IMR-90 (cell line): ENCODE data around the gene VPS35. TPM values are rescaled to one million over a fixed set of nuclear protein-coding genes. Genes with fewer than 3 reads are reported as not detected.

Experiments used
- ATAC-seq: fragments of 200-7000 bp; cut with Tn5 transposase; 2 replicates; pipeline ENCODE4 v1.9.1; 2020; ENCODE audit warnings: low read depth, mild to moderate bottlenecking, moderate library complexity
- BruUV-seq: library from RNA; stranded (reverse); fragments of 400-500 nt; replicated peaks from 2 replicates; lab custom pipeline; 2021; lab: Mats Ljungman, UMichigan
- CTCF ChIA-PET: fragments of 300-600 bp; formaldehyde crosslinking; extraction: SDS; loops from one replicate; lab custom pipeline; 2021; ENCODE audit warnings: antibody characterized with exemption; lab: Yijun Ruan, JAX
- POLR2A ChIA-PET: fragments of 300-600 bp; sonication (Branson Sonifier 250); formaldehyde crosslinking; loops from one replicate; lab custom pipeline; 2022; ENCODE audit warnings: antibody characterized with exemption; ENCODE audit not compliant: unreplicated experiment; lab: Charles Lee
- DNase-seq: peaks from one replicate; pipeline ENCODE4 v3.0.0; 2013
- H2AFZ ChIP-seq: replicated peaks from 2 replicates; pipeline ENCODE3; 2013; ENCODE audit warnings: low read length, mild to moderate bottlenecking; ENCODE audit not compliant: poor library complexity
- H2AK5ac ChIP-seq: 2 replicates; pipeline ENCODE4 v1.6.1; 2013; ENCODE audit warnings: low read depth, low read length, inconsistent platforms
- H2AK9ac ChIP-seq: replicated peaks from 2 replicates; pipeline ENCODE3; 2013; ENCODE audit warnings: mild to moderate bottlenecking, low read depth, low read length, moderate library complexity; ENCODE audit not compliant: poor library complexity
- H2BK120ac ChIP-seq: 2 replicates; pipeline ENCODE4 v1.6.1; 2013; ENCODE audit warnings: low read depth, low read length, inconsistent platforms
- H2BK15ac ChIP-seq: 3 replicates; pipeline ENCODE4 v1.6.1; 2013; ENCODE audit warnings: low read depth, low read length, inconsistent platforms
- H2BK20ac ChIP-seq: 2 replicates; pipeline ENCODE4 v1.6.1; 2013; ENCODE audit warnings: low read depth, mild to moderate bottlenecking, inconsistent platforms, low read length, moderate library complexity
- H2BK5ac ChIP-seq: 2 replicates; pipeline ENCODE4 v1.6.1; 2013; ENCODE audit warnings: mild to moderate bottlenecking, low read depth, low read length, inconsistent platforms; ENCODE audit not compliant: poor library complexity, severe bottlenecking
- H3K14ac ChIP-seq: replicated peaks from 2 replicates; pipeline ENCODE4 v1.6.1; 2013; ENCODE audit warnings: low read depth, low read length, inconsistent platforms
- H3K18ac ChIP-seq: 2 replicates; pipeline ENCODE4 v1.6.1; 2013; ENCODE audit warnings: low read depth, low read length, control low read depth
- H3K23ac ChIP-seq: 2 replicates; pipeline ENCODE4 v1.6.1; 2013; ENCODE audit warnings: low read depth, low read length, inconsistent platforms
- H3K27ac ChIP-seq: 2 replicates; pipeline ENCODE4 v1.5.1; 2013; ENCODE audit warnings: mild to moderate bottlenecking, control low read depth, low read length; ENCODE audit not compliant: insufficient read depth
- H3K27me3 ChIP-seq: 2 replicates; pipeline ENCODE4 v1.6.1; 2013; ENCODE audit warnings: low read length; ENCODE audit not compliant: control insufficient read depth, insufficient read depth
- H3K36me3 ChIP-seq: 2 replicates; pipeline ENCODE4 v1.6.1; 2013; ENCODE audit warnings: low read length, mixed read lengths; ENCODE audit not compliant: control insufficient read depth, insufficient read depth
- H3K4ac ChIP-seq: 2 replicates; pipeline ENCODE4 v1.6.1; 2013; ENCODE audit warnings: low read depth, low read length, inconsistent platforms
- H3K4me1 ChIP-seq: 2 replicates; pipeline ENCODE4 v1.6.1; 2013; ENCODE audit warnings: low read length, mixed read lengths; ENCODE audit not compliant: control insufficient read depth, insufficient read depth
- H3K4me2 ChIP-seq: 2 replicates; pipeline ENCODE4 v1.6.1; 2013; ENCODE audit warnings: low read depth, mild to moderate bottlenecking, control low read depth, low read length, moderate library complexity
- H3K4me3 ChIP-seq: 2 replicates; pipeline ENCODE4 v1.5.1; 2013; ENCODE audit warnings: low read depth, mild to moderate bottlenecking, control low read depth, low read length, moderate library complexity; ENCODE audit not compliant: insufficient read depth
- H3K56ac ChIP-seq: 2 replicates; pipeline ENCODE4 v1.6.1; 2013; ENCODE audit warnings: low read length, inconsistent platforms; ENCODE audit not compliant: insufficient read depth; ENCODE audit errors: extremely low read depth
- H3K79me1 ChIP-seq, 2 experiments: 2 replicates each; pipeline ENCODE4 v1.6.1; 2013; ENCODE audit warnings: low read length in 2 of 2, inconsistent platforms in 1 of 2, low read depth in 1 of 2
- H3K9ac ChIP-seq: 2 replicates; pipeline ENCODE4 v1.6.1; 2013; ENCODE audit warnings: low read depth, low read length, control low read depth
- H3K9me1 ChIP-seq: 2 replicates; pipeline ENCODE4 v1.6.1; 2013; ENCODE audit warnings: low read length, inconsistent platforms; ENCODE audit not compliant: insufficient read depth
- H3K9me3 ChIP-seq: 2 replicates; pipeline ENCODE4 v1.6.1; 2013; ENCODE audit warnings: low read length; ENCODE audit not compliant: control insufficient read depth, insufficient read depth
- H4K20me1 ChIP-seq: 2 replicates; pipeline ENCODE4 v1.6.1; 2013; ENCODE audit warnings: low read length, inconsistent platforms; ENCODE audit not compliant: insufficient read depth
- H4K5ac ChIP-seq: 2 replicates; pipeline ENCODE4 v1.6.1; 2013; ENCODE audit warnings: mild to moderate bottlenecking, low read depth, low read length, control low read depth
- H4K8ac ChIP-seq, 2 experiments: 2 replicates each; pipeline ENCODE4 v1.6.1; 2013; ENCODE audit warnings: low read depth in 2 of 2, low read length in 2 of 2, control low read depth in 1 of 2, inconsistent platforms in 1 of 2
- H4K91ac ChIP-seq: 2 replicates; pipeline ENCODE4 v1.6.1; 2013; ENCODE audit warnings: low read depth, low read length, inconsistent platforms; ENCODE audit not compliant: insufficient read depth
- BHLHE40 ChIP-seq: fragments of 150-350 bp; IDR thresholded peaks from 2 replicates; pipeline ENCODE4 v1.6.1; 2016; ENCODE audit warnings: mild to moderate bottlenecking, low read depth, low read length
- CHD1 ChIP-seq: IDR thresholded peaks from 2 replicates; pipeline ENCODE4 v1.6.1; 2012; ENCODE audit warnings: low read depth, low read length, improper control_type of control experiment
- FOS ChIP-seq: fragments of 150-350 bp; IDR thresholded peaks from 2 replicates; pipeline ENCODE4 v1.6.1; 2016; ENCODE audit warnings: low read depth, low read length
- MAZ ChIP-seq: IDR thresholded peaks from 2 replicates; pipeline ENCODE4 v1.6.1; 2012; ENCODE audit warnings: low read depth, mild to moderate bottlenecking, low read length, improper control_type of control experiment, moderate library complexity, borderline replicate concordance
- MXI1 ChIP-seq: IDR thresholded peaks from 2 replicates; pipeline ENCODE4 v1.6.1; 2012; ENCODE audit warnings: low read depth, mild to moderate bottlenecking, low read length, moderate library complexity, borderline replicate concordance
- NFE2L2 ChIP-seq: fragments of 150-350 bp; IDR thresholded peaks from 2 replicates; pipeline ENCODE4 v1.6.1; 2016; ENCODE audit warnings: low read depth, mild to moderate bottlenecking, low read length
- POLR2A ChIP-seq: IDR thresholded peaks from 2 replicates; pipeline ENCODE4 v1.6.1; 2012; ENCODE audit warnings: mild to moderate bottlenecking, low read depth, low read length
- RAD21 ChIP-seq: IDR thresholded peaks from 2 replicates; pipeline ENCODE4 v1.6.1; 2012; ENCODE audit warnings: low read length, improper control_type of control experiment
- RCOR1 ChIP-seq: IDR thresholded peaks from 2 replicates; pipeline ENCODE4 v1.6.1; 2012; ENCODE audit warnings: mild to moderate bottlenecking, low read length, improper control_type of control experiment; ENCODE audit not compliant: insufficient replicate concordance
- SMC3 ChIP-seq: fragments of 150-350 bp; IDR thresholded peaks from 2 replicates; pipeline ENCODE4 v1.6.1; 2016; ENCODE audit warnings: low read depth, mild to moderate bottlenecking, antibody characterized with exemption, low read length, moderate library complexity
- WGBS, 2 experiments: methylation state at CpG; one replicate each; pipeline versions ENCODE4 v1.1.5 to v1.1.7; 2013; ENCODE audit warnings: missing lambda C conversion rate in 2 of 2; ENCODE audit not compliant: insufficient read length in 1 of 2; ENCODE audit errors: extremely low coverage in 2 of 2; 5-methylcytosine and 5-hydroxymethylcytosine counted together
- dilution Hi-C: fragments of 300-500 bp; cut with HindIII; formaldehyde crosslinking; loops from one replicate; pipeline ENCODE4 v1.14.3; 2018; ENCODE audit warnings: low sequenced_read_pairs; ENCODE audit not compliant: unreplicated experiment
- in situ Hi-C: fragments of 300-500 bp; cut with MboI; formaldehyde crosslinking; loops from 3 replicates; pipeline ENCODE4 v1.14.3; 2019; ENCODE audit warnings: low sequenced_read_pairs, inconsistent platforms, mixed read lengths
- intact Hi-C: fragments of 100-400 bp; cut with micrococcal nuclease; formaldehyde crosslinking; loops from 2 replicates; pipeline ENCODE4 v1.10.0; 2022
- polyA plus RNA-seq, 3 experiments: library from polyadenylated mRNA; depleted of rRNA; stranded (reverse); fragments of >200 nt; gene quantifications; 2 replicates each; pipeline ENCODE4 v1.2.3, GENCODE V29; 2012; ENCODE audit warnings: low replicate concordance in 1 of 3
- total RNA-seq: library from RNA; depleted of rRNA; stranded (reverse); fragments of >200 nt; gene quantifications from 2 replicates; pipeline ENCODE4 v1.2.3, GENCODE V29; 2012
- TF ChIP-seq, protein P1 (sequence below): fragments of 150-350 bp; IDR thresholded peaks from 2 replicates; pipeline ENCODE4 v1.6.1; 2017; ENCODE audit warnings: mild to moderate bottlenecking, antibody characterized with exemption, low read length, low read depth

Gene VPS35
- total and polyA plus RNA-seq, 2 of the 4 experiments (the other 2 are of a cell fraction) = 42.3 to 89.4 TPM

DNA sequence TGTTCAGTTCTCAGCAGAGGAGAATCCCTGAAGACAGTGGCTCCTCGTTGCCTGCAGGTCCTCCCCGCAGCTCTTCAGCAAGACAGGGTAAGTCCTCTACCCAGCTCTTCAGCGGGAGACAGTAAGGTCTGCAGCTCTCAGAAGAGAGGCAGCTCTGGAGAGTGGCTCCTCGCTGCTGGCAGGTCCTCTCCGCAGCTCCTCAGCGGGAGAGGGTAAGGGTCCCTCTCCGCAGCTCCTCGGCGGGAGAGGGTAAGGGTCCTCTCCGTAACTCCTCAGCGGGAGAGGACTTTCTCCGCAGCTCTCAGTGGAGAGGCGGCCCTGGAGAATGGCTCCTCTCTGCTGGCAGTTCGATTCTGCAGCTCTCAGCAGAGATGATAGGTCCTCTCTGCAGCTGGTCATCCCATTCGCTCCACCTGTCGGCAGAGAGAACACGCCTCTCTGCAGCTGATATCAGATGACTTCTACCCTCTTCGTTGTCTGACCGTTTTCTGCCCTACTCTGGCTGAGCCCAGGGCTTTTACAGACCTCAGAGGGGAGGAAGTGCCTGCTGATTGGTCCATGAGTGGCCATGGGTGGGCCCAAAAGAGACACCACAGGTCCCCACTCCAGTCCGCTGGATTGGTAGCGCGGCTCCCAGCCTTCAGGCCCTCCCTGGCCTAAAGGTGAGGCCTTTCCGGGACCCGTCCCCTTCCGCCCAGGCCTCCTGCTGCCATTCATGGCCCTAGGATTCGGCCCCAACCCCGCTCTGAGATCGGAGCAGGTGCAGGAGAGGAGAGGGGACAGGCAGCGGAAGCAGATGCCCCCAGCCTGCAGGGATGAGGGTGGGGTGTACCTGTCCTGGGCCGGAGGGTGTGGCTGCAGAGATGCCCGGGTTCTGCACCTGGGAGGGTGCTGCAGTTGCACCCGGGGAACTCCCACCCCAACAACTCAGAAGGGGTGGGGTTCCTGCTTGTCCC lies 55.9 kb downstream of the VPS35 start:
- intact Hi-C loops = no loop called here
- Histone ChIP-seq H2BK15ac (no peak overlapping the region), H4K5ac (no peak overlapping the region), H3K36me3 (no peaks in the 10 kb centered on the region), H2AK5ac (no peak overlapping the region), H3K23ac (no peak overlapping the region), H3K4me2 (no peak overlapping the region), H2AFZ (no peak overlapping the region), H3K14ac (no peak overlapping the region), H3K56ac (no peak overlapping the region), H3K4me1 (peaks cover 8% of the 10 kb centered on the region), H3K4ac (no peak overlapping the region), H2BK5ac (no peak overlapping the region), H3K9me1 (peaks cover 8% of the 10 kb centered on the region; the same call in 1 of the 2 replicates), H3K27me3 (peaks cover 2% of the 10 kb centered on the region; the same call in 1 of the 2 replicates), H4K91ac (no peak overlapping the region), H2BK20ac (no peak overlapping the region), H3K9me3 (no peaks in the 10 kb centered on the region), H3K4me3 (no peak overlapping the region), H3K79me1 (no peaks in the 10 kb centered on the region), H2BK120ac (no peak overlapping the region), H4K20me1 (no peaks in the 10 kb centered on the region), H2AK9ac (no peak overlapping the region), H3K18ac (no peak overlapping the region), H3K27ac (no peak overlapping the region), H3K9ac (no peak overlapping the region), H4K8ac (no peak overlapping the region)
- ATAC-seq (no peak), DNase-seq (no peak)
- WGBS, 2 experiments = 80% methylated on average over 8 of the region's 32 CpGs; no CpG with 5 or more reads in 1 of the 2 experiments
- ChIA-PET POLR2A (no interaction called here), CTCF (no interaction called here)
- in situ Hi-C loops = no loop called here
- dilution Hi-C loops = no loop called here
- BruUV-seq = no TSS peak
- TF ChIP-seq NFE2L2 = no peak
- TF ChIP-seq RCOR1 = no peak
- TF ChIP-seq, protein P1, sequence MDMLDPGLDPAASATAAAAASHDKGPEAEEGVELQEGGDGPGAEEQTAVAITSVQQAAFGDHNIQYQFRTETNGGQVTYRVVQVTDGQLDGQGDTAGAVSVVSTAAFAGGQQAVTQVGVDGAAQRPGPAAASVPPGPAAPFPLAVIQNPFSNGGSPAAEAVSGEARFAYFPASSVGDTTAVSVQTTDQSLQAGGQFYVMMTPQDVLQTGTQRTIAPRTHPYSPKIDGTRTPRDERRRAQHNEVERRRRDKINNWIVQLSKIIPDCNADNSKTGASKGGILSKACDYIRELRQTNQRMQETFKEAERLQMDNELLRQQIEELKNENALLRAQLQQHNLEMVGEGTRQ = no peak
- TF ChIP-seq BHLHE40 = no peak
- no peak for TF ChIP-seq FOS
- TF ChIP-seq MAZ = no peak
- no peak for TF ChIP-seq MXI1
- TF ChIP-seq CHD1 = no peak
- TF ChIP-seq SMC3 = no peak
- no peak for TF ChIP-seq POLR2A
- TF ChIP-seq RAD21 = no peak
